HL-60/S4 treated with retinoic acid at 250 ng/mL for 4 days and 3 days (cell line): ENCODE results near the gene TRABD.
"Not testable (repeated sequence)": the region's sequence is repeated elsewhere in the genome, so short reads cannot be mapped to it uniquely, and the experiment has no call there.

ENCODE experiments used
- in situ Hi-C: fragments of 300-500 bp; cut with MboI; formaldehyde crosslinking; loops from 2 replicates; pipeline ENCODE4 v1.7.0; 2022; ENCODE audit warnings: low sequenced_read_pairs

Gene TRABD

GRCh38 chr22:50185375-50186087 is at the start of gene TRABD:
TRABD (plus strand) TSS chr22:50185913; CDS start chr22:50193061, 7,148 bp downstream.
- in situ Hi-C loops: no loop called here

DNA sequence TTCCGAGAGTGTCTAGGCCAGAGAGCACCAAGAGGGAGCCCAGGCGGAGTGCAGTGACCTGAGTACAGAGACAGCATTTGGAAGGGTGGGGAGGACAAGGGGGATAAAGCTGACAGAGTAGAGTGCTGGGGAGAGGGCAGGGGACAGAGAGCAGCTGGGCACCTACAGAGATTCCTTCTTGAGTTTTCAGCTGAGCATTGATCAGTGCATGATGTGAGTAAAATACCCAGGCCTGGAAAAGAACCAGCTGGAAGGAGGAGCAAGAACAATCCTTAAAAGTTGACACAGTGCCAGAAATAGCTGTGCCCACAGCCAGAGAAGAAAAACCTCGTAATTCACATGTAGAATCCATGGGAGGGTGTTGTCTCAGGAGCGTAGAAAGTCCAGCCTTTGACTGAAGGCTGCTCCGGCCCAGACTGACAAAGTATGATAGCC is 49.1 kb upstream of the TRABD start:
- in situ Hi-C loops: no loop called here

DNA sequence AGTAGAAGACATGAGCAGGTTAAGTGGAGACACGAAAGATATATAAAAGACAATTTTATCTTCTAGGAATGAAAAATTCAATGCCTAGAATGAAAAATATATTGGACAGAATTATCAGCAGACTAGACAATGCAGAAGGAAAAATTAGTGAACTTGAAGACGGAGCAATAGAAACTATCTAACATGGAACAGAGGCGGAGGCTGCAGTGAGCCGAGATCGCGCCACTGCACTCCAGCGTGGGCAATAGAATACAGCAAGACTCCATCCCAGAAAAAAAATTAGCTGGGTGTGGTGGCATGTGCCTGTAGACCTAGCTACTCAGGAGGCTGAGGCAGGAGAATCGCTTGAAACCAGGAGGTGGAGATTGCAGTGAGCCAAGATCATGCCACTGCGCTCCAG is 48.4 kb upstream of the TRABD start:
- in situ Hi-C loops: not testable (repeated sequence)

- in situ Hi-C loops: no loop called here
Measured at GRCh38 chr22:50138041-50138440, 47.7 kb upstream of the TRABD start.

- in situ Hi-C loops: no loop called here
Measured at GRCh38 chr22:50138988-50139387, 46.7 kb upstream of the TRABD start.

DNA sequence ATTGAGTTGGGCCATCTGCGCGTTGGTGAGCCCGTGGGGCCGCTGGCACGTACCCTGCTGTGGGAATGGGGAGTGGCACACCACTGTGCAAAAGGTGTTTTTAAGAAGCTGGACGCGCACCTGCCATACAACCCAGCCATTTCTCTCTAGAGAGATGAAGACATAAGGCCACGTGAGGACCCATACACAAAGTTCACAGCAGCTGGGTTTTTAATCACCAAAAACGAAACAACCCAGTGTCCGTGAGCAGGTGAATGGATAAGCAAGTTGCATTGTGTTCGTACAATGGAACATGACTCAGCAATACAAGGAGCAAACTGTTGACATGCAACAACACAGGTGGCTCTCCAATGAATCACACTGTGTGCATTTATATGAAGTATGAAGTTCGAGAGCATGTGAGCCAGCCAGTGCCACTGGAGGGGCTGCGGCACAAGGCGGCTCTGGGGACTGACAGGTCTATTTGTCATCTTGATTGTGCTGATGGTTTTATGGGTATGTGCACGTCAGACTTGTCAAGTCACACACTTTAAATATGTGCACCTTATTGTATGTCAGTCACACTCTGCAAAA is 45.8 kb upstream of the TRABD start:
- in situ Hi-C loops: no loop called here

- in situ Hi-C loops: no loop called here
Measured at GRCh38 chr22:50140615-50141014, 45.1 kb upstream of the TRABD start.

GRCh38 chr22:50141462-50141861 is 44.3 kb upstream of the TRABD start:
- in situ Hi-C loops: no loop called here

DNA sequence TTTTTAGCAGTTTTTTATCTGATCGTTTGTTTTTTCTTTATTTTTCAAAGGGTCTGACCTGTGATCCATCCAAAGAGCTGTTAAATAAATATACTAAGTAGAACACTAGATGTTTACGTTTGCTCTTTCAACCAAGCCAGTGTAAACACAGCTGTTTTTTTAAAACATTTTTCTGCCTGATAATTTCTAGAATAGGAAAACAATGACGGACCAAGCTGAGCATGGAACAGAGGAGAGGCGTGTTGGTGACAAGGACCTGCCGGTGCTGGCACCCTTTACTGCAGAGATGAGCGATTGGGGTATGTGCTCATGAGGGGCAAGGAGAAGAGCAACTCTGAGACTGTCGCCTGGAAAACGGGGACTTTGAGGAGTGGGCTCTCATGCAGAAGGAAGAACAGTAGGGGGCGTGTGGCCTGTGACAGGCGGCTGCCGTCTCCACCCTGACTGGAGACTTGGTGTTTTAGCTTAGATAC is 43.8 kb upstream of the TRABD start:
- in situ Hi-C loops: no loop called here

DNA sequence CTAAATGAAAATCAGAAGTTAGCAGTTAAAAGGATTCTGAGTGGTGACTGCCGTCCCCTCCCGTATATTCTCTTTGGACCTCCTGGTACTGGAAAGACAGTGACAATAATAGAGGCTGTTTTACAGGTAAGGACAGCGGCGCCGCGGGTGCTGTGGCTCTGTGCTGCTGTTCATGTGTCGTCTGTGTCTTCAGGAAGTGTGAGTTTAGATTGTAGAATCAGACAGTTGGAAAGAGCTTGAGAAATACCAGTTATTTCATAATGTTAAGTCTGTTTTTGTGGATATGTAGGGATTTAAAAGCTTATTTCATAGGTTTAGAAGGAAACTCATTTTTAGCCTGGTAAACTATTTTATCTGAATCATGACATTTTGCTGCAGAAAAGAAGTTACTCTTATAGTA is 42.6 kb upstream of the TRABD start:
- in situ Hi-C loops: no loop called here

GRCh38 chr22:50144005-50144614 is 41.6 kb upstream of the TRABD start:
- in situ Hi-C loops: no loop called here

GRCh38 chr22:50145721-50146438 is 39.8 kb upstream of the TRABD start:
- in situ Hi-C loops: no loop called here

GRCh38 chr22:50146439-50147238 is 39.1 kb upstream of the TRABD start:
- in situ Hi-C loops: no loop called here

DNA sequence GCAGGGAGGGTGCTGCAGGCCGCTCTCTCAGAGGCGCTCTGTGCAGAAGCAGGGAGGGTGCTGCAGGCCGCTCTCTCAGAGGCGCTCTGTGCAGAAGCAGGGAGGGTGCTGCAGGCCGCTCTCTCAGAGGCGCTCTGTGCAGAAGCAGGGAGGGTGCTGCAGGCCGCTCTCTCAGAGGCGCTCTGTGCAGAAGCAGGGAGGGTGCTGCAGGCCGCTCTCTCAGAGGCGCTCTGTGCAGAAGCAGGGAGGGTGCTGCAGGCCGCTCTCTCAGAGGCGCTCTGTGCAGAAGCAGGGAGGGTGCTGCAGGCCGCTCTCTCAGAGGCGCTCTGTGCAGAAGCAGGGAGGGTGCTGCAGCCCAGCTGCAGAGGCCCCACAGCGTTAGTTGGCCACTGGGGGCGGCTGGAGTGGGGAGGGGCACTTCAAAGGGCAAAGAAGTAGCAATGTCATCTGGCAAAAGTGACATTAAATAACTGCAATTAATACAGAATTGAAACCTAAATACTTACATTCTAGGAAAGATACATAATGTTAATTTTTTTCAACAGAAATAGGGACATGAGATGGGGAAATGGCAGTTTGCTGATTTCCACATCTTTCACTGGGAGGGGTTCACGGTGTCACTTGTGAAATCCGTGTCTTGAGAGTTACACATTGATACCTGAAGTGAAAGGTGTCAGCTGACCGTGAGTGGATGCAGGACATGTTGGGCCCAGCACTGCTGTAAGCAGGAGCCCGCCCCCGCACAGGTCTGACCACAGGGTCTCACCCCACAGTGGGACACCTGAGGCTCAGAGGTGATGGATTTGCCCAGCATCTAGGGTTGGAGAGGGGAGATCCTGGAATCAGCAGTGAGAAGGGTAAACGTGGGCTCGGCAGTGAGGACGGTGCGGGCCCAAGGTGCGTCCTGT is 38.2 kb upstream of the TRABD start:
- in situ Hi-C loops: not testable (repeated sequence)

GRCh38 chr22:50148166-50148500 is 37.6 kb upstream of the TRABD start:
- in situ Hi-C loops: no loop called here

DNA sequence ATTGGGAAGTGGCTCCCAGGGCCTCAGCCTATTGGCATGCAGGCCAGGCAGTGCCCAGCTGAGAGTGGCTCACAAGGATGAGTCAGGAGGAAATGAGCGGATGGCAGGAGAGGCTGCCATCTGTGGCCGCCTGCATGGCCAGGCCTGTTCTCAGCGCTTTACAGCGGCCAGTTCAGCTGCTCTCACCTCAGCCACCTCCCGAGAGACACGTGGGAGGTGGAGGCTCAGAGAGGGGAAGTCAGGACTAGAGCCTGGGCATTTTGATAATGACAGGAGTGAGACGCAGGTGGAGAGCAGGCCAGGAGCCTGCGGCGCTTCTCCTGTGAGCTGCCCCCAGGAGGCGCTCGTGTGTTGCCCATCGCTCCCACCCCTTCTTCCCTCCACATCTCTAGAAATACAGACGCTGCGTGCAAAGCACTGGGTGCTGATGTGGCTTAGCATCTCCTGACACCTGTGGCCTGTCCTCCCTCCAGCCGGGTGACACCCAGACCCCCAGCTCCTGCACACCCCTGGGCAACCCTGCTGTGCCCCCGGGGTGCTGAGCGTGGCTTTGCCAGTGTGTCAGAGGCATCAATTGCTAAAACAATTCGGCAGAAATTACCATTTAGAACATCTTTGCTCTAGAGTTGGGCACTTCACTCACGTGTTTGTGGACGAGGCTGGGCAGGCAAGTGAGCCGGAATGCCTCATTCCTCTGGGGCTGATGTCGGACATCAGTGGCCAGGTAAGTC is 36.6 kb upstream of the TRABD start:
- in situ Hi-C loops: no loop called here

DNA sequence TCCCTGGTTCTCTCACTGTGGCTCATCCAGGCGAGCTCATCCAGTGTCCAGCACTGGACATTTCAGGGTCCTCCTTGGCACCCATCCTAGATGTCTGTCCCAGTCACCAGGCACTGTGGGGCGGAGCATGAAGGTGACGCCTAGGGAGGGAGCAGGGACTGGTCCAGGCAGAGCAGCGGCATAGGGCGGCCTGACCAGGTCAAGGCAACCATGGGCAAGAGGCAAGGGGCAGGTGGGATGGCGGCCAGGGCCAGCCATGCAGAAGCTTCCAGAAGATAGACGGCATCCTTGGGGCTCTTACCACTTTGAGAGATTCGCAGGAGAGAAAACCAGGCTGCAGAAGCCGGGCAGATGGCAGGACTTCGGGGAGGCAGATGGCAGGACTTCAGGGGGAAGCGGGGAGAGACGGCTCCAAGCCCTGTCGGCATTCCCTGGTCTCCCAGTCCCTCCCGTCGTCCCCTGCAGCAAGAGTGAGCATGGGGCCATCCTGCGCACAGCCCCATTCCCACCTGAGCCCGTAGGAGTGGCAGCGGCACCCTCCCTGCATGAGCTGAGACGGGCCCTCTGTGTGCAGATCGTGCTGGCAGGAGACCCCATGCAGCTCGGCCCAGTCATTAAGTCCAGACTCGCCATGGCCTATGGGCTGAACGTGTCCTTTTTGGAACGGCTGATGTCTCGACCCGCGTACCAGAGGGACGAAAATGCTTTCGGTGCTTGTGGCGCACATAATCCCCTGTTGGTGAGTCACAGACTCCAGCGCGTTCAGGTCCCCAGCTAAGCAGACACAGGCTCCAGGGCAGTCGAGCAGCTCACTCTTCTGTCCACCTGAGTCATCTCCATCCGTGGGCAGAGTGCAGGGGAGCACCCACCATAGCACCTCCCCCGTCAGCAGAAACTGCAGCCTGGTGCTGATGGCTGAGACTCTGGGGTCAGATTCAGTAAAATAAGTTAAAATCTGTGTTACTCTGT is 35.3 kb upstream of the TRABD start:
- in situ Hi-C loops: no loop called here
